GM18907 (cell line): ENCODE data around the gene NOS1.
"Not testable (repeated sequence)": the region's sequence is repeated elsewhere in the genome, so short reads cannot be mapped to it uniquely, and the experiment has no call there.

Experiments
- ATAC-seq: cut with Tn5 transposase; IDR thresholded peaks from one replicate; pipeline ENCODE4 v1.9.1; 2021; ENCODE audit warnings: mild to moderate bottlenecking, moderate library complexity; ENCODE audit not compliant: unreplicated experiment

NOS1 gene

GRCh38 chr12:117210266-117210918, 151.0 kb downstream of the NOS1 start:
- no peak for ATAC-seq

- ATAC-seq: no peak
Observed at GRCh38 chr12:117209626-117210025, 151.8 kb downstream of the NOS1 start.

- no peak for ATAC-seq
Observed at GRCh38 chr12:117208811-117209455, 152.5 kb downstream of the NOS1 start.

- ATAC-seq: no peak
Observed at GRCh38 chr12:117208206-117208605, 153.2 kb downstream of the NOS1 start.

GRCh38 chr12:117207675-117208074, 153.8 kb downstream of the NOS1 start:
- no peak for ATAC-seq

GRCh38 chr12:117202556-117202955, 158.9 kb downstream of the NOS1 start:
- ATAC-seq: no peak

- no peak for ATAC-seq
Observed at GRCh38 chr12:117202033-117202432, 159.4 kb downstream of the NOS1 start.

- ATAC-seq: not testable (repeated sequence)
Observed at GRCh38 chr12:117199956-117200744, 161.3 kb downstream of the NOS1 start.

GRCh38 chr12:117196334-117196733, 165.1 kb downstream of the NOS1 start:
- ATAC-seq: not testable (repeated sequence)

- not testable (repeated sequence) for ATAC-seq
Observed at GRCh38 chr12:117195027-117195426, 166.4 kb downstream of the NOS1 start.

- no peak for ATAC-seq
Observed at GRCh38 chr12:117193903-117194302, 167.5 kb downstream of the NOS1 start.

GRCh38 chr12:117192581-117192980, 168.8 kb downstream of the NOS1 start:
- ATAC-seq: not testable (repeated sequence)

- no peak for ATAC-seq
Observed at GRCh38 chr12:117192057-117192456, 169.4 kb downstream of the NOS1 start.

GRCh38 chr12:117190210-117190781, 171.1 kb downstream of the NOS1 start, which contains the start of gene FBXO21:
TSS of gene FBXO21 (minus strand) at chr12:117190470. CDS start at chr12:117190456, 14 bp downstream.
- peak; percentile 96 for ATAC-seq

GRCh38 chr12:117189725-117190209, 171.7 kb downstream of the NOS1 start:
- ATAC-seq: peak; percentile 52

- ATAC-seq: no peak
Observed at GRCh38 chr12:117188961-117189724, 172.3 kb downstream of the NOS1 start.

- ATAC-seq: no peak
Observed at GRCh38 chr12:117188121-117188665, 173.2 kb downstream of the NOS1 start.

- ATAC-seq: no peak
Observed at GRCh38 chr12:117187421-117187820, 174.0 kb downstream of the NOS1 start.

- no peak for ATAC-seq
Observed at GRCh38 chr12:117182866-117183265, 178.6 kb downstream of the NOS1 start.

- ATAC-seq: not testable (repeated sequence)
Observed at GRCh38 chr12:117181468-117181843, 180.0 kb downstream of the NOS1 start.
